GM12878 (cell line): ENCODE results near the gene GNAL. TPM values are rescaled to one million over a fixed set of nuclear protein-coding genes. Genes with fewer than 3 reads are reported as not detected.

Experiments
- CHD1 ChIP-seq: IDR thresholded peaks from 2 replicates; pipeline ENCODE4 v1.6.1; 2012; ENCODE audit warnings: low read depth, low read length, improper control_type of control experiment
- CREB1 ChIP-seq: IDR thresholded peaks from 2 replicates; pipeline ENCODE4 v1.6.1; 2012; ENCODE audit warnings: low read depth, mild to moderate bottlenecking, inconsistent platforms
- EGR1 ChIP-seq, 2 experiments: IDR thresholded peaks; 1 replicate in 1 of 2; 2 replicates in 1 of 2; pipeline ENCODE4 v1.6.1; 2011 to 2012; ENCODE audit warnings: low read depth in 2 of 2, low read length in 2 of 2, borderline replicate concordance in 1 of 2, mild to moderate bottlenecking in 1 of 2, moderate library complexity in 1 of 2
- EP300 ChIP-seq, 2 experiments: fragments of 150-350 bp in 1 of 2; IDR thresholded peaks; 2 replicates each; pipeline ENCODE4 v1.6.1; 2011 to 2012; ENCODE audit warnings: low read depth in 2 of 2, low read length in 2 of 2, borderline replicate concordance in 1 of 2, improper control_type of control experiment in 1 of 2, inconsistent platforms in 1 of 2; ENCODE audit not compliant: control insufficient read depth in 1 of 2
- EZH2 ChIP-seq: IDR thresholded peaks from 2 replicates; pipeline ENCODE4 v1.6.1; 2012; ENCODE audit warnings: low read depth, mild to moderate bottlenecking, control low read depth, inconsistent platforms, low read length, borderline replicate concordance; ENCODE audit not compliant: control insufficient read depth
- GABPA ChIP-seq: IDR thresholded peaks from 2 replicates; pipeline ENCODE4 v1.6.1; 2014; ENCODE audit warnings: antibody characterized with exemption, low read depth, mild to moderate bottlenecking, inconsistent platforms
- IKZF2 ChIP-seq, 2 experiments: fragments of 450-650 bp; IDR thresholded peaks; 2 replicates each; pipeline ENCODE4 v1.6.1; 2017; ENCODE audit warnings: mild to moderate bottlenecking in 2 of 2, moderate library complexity in 2 of 2
- JUNB ChIP-seq: IDR thresholded peaks from 2 replicates; pipeline ENCODE4 v1.6.1; 2016; ENCODE audit warnings: antibody characterized with exemption, mild to moderate bottlenecking
- KAT2A ChIP-seq: conservative IDR thresholded peaks from 2 replicates; pipeline ENCODE4 v1.6.1; 2011; ENCODE audit warnings: low read depth, low read length; ENCODE audit not compliant: control insufficient read depth
- MLLT1 ChIP-seq: fragments of 450-650 bp; IDR thresholded peaks from 2 replicates; pipeline ENCODE4 v1.6.1; 2016; ENCODE audit warnings: mild to moderate bottlenecking
- MTA3 ChIP-seq: IDR thresholded peaks from 2 replicates; pipeline ENCODE4 v1.6.1; 2012; ENCODE audit warnings: low read length, inconsistent platforms, borderline replicate concordance
- MYC ChIP-seq: IDR thresholded peaks from 2 replicates; pipeline ENCODE4 v1.6.1; 2011; ENCODE audit warnings: mild to moderate bottlenecking, low read length, moderate library complexity, inconsistent platforms; ENCODE audit not compliant: insufficient read depth, insufficient replicate concordance, insufficient read length, severe bottlenecking
- NFXL1 ChIP-seq: fragments of 450-650 bp; IDR thresholded peaks from 2 replicates; pipeline ENCODE4 v1.6.1; 2017; ENCODE audit warnings: antibody characterized with exemption, mild to moderate bottlenecking, borderline replicate concordance
- PAX5 ChIP-seq: IDR thresholded peaks from 2 replicates; pipeline ENCODE4 v1.6.1; 2011; ENCODE audit warnings: low read depth, low read length, borderline replicate concordance
- POU2F2 ChIP-seq: IDR thresholded peaks from 3 replicates; pipeline ENCODE4 v1.6.1; 2011; ENCODE audit warnings: low read depth, mild to moderate bottlenecking, low read length, borderline replicate concordance
- RAD21 ChIP-seq: IDR thresholded peaks from 2 replicates; pipeline ENCODE4 v1.6.1; 2011; ENCODE audit warnings: mild to moderate bottlenecking, low read depth, low read length, moderate library complexity; ENCODE audit not compliant: insufficient read depth
- RBBP5 ChIP-seq: fragments of 200-600 bp; sonication (generic); conservative IDR thresholded peaks from 2 replicates; pipeline ENCODE4 v1.6.1; 2016
- SRF ChIP-seq, 2 experiments: IDR thresholded peaks; 2 replicates each; pipeline ENCODE4 v1.6.1; 2011; ENCODE audit warnings: low read depth in 2 of 2, low read length in 2 of 2, mild to moderate bottlenecking in 1 of 2, moderate library complexity in 1 of 2
- SUPT20H ChIP-seq: IDR thresholded peaks from 2 replicates; pipeline ENCODE4 v1.6.1; 2011; ENCODE audit warnings: low read depth, mild to moderate bottlenecking, low read length, moderate library complexity, borderline replicate concordance; ENCODE audit not compliant: control insufficient read depth
- ZBED1 ChIP-seq: IDR thresholded peaks from 2 replicates; pipeline ENCODE4 v1.6.1; 2016; ENCODE audit warnings: borderline replicate concordance
- ZZZ3 ChIP-seq: IDR thresholded peaks from 2 replicates; pipeline ENCODE4 v1.6.1; 2011; ENCODE audit warnings: low read depth; ENCODE audit not compliant: control insufficient read depth, insufficient read length
- polyA plus RNA-seq, 11 experiments: library from polyadenylated mRNA; depleted of rRNA in 4 of 11; unstranded in 6 of 11; stranded (reverse) in 5 of 11; fragments of >200 nt; fragmentation: Nextera tagmentation in 4 of 11; fragmentation: Illumina TruSeq in 1 of 11; extraction: Ambion mirVana in 4 of 11; extraction: Trizol in 1 of 11; gene quantifications; 1 replicate in 1 of 11; 2 replicates in 10 of 11; pipeline versions ENCODE4 v1.2.1 to v1.2.3, GENCODE V29; 2011 to 2016; ENCODE audit warnings: inconsistent platforms in 2 of 11, missing spikeins in 2 of 11, low read depth in 1 of 11
- total RNA-seq, 4 experiments: library from RNA; depleted of rRNA in 3 of 4; stranded (reverse); fragments of >200 nt in 3 of 4; fragmentation: Illumina TruSeq in 1 of 4; extraction: Trizol in 1 of 4; gene quantifications; 2 replicates each; pipeline versions ENCODE4 v1.2.1 to v1.2.3, GENCODE V29; 2013 to 2021
- TF ChIP-seq, protein P1 (sequence below): IDR thresholded peaks from 2 replicates; pipeline ENCODE4 v1.6.1; 2012; ENCODE audit warnings: low read depth, low read length, improper control_type of control experiment
- TF ChIP-seq, protein P2 (sequence below): IDR thresholded peaks from 2 replicates; pipeline ENCODE4 v1.6.1; 2011; ENCODE audit warnings: borderline replicate concordance, low read depth, mild to moderate bottlenecking, moderate library complexity, mixed read lengths, low read length; ENCODE audit not compliant: insufficient read depth; ENCODE audit errors: extremely low read length
- TF ChIP-seq, protein P3 (sequence below): fragments of 450-650 bp; IDR thresholded peaks from 2 replicates; pipeline ENCODE4 v1.6.1; 2017; ENCODE audit warnings: mild to moderate bottlenecking

GNAL gene
- total and polyA plus RNA-seq, 10 of the 15 experiments (the other 5 are each of a cell fraction or from before 2014, with no cell fraction given): 0.02 to 0.39 (median 0.05) TPM; not detected in 5

DNA sequence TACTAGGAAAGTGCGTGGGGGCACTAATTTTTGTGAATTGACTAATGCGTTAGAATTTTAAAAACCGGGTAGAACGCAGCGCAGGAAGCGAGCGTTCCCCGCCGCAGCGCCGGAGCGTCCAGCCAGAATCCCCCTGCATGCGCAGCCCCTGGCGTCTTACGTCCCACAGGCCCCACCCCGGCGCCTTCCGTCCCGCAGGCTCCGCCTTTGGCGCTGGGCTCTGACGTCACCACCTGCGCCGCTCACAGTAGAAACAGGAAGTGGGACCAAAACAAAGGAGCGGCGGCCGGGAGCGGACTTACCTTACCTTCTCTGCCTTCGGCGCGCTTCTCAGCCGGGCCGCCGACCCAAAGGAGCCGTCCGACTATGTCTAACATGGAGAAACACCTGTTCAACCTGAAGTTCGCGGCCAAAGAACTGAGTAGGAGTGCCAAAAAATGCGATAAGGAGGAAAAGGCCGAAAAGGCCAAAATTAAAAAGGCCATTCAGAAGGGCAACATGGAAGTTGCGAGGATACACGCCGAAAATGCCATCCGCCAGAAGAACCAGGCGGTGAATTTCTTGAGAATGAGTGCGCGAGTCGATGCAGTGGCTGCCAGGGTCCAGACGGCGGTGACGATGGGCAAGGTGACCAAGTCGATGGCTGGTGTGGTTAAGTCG lies 162.2 kb downstream of the GNAL start, which contains the start of gene CHMP1B (continued):
- TF ChIP-seq MLLT1 (peak; percentile 75; the same call in 1 of the 2 replicates), MYC (no peak), EZH2 (no peak), ZBED1 (no peak), KAT2A (no peak), CHD1 (0 out of 2 replicates have a peak, but pooled peaks have one; percentile 24), SRF (IDR thresholded peaks at IDR 0.05; ENCODE audit: low read depth in 2 of 2, low read length in 2 of 2) (peak; percentile 60 to 96), EP300 (IDR thresholded peaks at IDR 0.05; ENCODE audit: borderline replicate concordance in 1 of 2, control insufficient read depth in 1 of 2, low read depth in 2 of 2, low read length in 2 of 2) (no peak), EGR1 (IDR thresholded peaks at IDR 0.05; ENCODE audit: borderline replicate concordance in 1 of 2, low read depth in 2 of 2, low read length in 2 of 2) (peak; percentile 49 to 71; a peak in 2 of 3 replicates), ZZZ3 (no peak), POU2F2 (peak; percentile 54; the same call in 2 of the 3 replicates), RBBP5 (0 out of 2 replicates have a peak, but pooled peaks have one; percentile 66), IKZF2 (IDR thresholded peaks at IDR 0.05) (peak; percentile 32 to 45; a peak in 1 of 4 replicates), NFXL1 (no peak), RAD21 (no peak), PAX5 (no peak; the same call in 1 of the 2 replicates), SUPT20H (no peak), GABPA (peak; percentile 58), JUNB (no peak), CREB1 (peak; percentile 99), MTA3 (peak; percentile 50; the same call in 1 of the 2 replicates)
- TF ChIP-seq, protein P1, sequence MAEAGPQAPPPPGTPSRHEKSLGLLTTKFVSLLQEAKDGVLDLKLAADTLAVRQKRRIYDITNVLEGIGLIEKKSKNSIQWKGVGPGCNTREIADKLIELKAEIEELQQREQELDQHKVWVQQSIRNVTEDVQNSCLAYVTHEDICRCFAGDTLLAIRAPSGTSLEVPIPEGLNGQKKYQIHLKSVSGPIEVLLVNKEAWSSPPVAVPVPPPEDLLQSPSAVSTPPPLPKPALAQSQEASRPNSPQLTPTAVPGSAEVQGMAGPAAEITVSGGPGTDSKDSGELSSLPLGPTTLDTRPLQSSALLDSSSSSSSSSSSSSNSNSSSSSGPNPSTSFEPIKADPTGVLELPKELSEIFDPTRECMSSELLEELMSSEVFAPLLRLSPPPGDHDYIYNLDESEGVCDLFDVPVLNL: no peak
- TF ChIP-seq, protein P2, sequence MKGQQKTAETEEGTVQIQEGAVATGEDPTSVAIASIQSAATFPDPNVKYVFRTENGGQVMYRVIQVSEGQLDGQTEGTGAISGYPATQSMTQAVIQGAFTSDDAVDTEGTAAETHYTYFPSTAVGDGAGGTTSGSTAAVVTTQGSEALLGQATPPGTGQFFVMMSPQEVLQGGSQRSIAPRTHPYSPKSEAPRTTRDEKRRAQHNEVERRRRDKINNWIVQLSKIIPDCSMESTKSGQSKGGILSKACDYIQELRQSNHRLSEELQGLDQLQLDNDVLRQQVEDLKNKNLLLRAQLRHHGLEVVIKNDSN: no peak
- TF ChIP-seq, protein P3, sequence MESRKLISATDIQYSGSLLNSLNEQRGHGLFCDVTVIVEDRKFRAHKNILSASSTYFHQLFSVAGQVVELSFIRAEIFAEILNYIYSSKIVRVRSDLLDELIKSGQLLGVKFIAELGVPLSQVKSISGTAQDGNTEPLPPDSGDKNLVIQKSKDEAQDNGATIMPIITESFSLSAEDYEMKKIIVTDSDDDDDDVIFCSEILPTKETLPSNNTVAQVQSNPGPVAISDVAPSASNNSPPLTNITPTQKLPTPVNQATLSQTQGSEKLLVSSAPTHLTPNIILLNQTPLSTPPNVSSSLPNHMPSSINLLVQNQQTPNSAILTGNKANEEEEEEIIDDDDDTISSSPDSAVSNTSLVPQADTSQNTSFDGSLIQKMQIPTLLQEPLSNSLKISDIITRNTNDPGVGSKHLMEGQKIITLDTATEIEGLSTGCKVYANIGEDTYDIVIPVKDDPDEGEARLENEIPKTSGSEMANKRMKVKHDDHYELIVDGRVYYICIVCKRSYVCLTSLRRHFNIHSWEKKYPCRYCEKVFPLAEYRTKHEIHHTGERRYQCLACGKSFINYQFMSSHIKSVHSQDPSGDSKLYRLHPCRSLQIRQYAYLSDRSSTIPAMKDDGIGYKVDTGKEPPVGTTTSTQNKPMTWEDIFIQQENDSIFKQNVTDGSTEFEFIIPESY: no peak
